ENCODE measurements around the gene PPP1R36.

PPP1R36 gene

GRCh38 chr14:64572386-64573104 lies 22.8 kb downstream of the PPP1R36 start:
- no peak for DNase-seq

- no peak for DNase-seq
Measured at GRCh38 chr14:64573109-64573508, 23.3 kb downstream of the PPP1R36 start.

GRCh38 chr14:64574371-64575107 lies 24.8 kb downstream of the PPP1R36 start:
- DNase-seq: no peak

GRCh38 chr14:64577211-64577610 lies 27.4 kb downstream of the PPP1R36 start:
- no peak for DNase-seq

- no peak for DNase-seq
Measured at GRCh38 chr14:64580467-64580866, 30.7 kb downstream of the PPP1R36 start.

DNA sequence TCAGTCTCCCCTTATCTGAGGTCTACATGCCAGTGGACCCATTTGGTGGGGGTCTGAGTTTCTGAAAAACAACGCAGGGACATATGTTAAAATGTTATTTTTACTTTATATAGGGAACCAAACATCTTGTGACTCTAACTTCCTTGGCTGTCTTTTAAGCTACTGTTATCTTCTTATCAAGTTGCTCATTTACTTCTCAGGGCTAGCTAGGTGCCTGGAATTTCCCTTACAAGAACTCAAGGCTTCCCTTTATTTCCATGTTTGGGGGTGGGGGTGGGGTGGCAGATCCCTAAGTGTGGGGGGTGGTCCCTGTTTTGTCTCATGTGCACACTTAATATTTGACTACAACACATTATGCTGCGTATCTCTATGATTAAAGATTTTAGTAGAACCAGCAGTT lies 31.6 kb downstream of the PPP1R36 start:
- no peak for DNase-seq

DNA sequence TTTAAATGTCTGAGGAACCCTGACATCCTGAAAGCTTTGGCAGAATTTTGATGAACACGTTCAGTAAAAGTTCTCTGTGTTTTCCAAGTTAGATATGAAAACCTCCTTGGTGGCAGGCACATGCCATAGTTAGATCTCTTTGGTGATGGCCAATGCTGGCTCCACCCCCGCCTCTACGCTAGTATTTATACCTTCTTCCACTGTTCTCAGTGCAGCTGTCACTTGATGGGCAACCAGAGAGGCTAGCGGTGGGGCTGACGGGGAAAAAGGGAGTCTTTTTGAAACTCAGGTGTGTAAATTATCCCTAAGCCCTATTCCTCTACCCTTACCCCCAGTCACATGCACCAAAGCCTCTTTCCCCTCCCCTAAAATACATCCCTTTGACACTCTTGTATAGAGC lies 32.1 kb downstream of the PPP1R36 start:
- no peak for DNase-seq

DNA sequence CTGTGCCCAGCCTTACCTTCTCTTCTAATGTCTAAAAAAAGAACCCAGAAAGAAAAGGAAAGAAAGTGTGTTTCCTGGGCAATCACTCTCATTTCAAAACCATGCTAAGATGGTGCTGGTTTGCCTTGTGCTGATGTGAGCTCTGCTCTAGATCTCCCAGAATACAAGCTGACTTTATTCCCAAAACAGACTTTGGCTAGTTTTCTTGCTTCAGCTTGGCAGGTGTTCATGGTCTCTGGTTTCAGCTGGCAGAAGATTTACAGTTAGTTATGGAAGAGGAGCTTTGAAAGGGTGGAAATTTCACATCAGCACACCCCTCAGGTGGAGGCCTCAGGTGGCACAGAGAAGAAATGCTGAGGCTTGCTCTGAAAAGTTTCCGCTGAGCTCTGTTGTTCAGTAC lies 34.4 kb downstream of the PPP1R36 start:
- no peak for DNase-seq

- DNase-seq: no peak
Measured at GRCh38 chr14:64591809-64592208, 42.0 kb downstream of the PPP1R36 start.

- no peak for DNase-seq
Measured at GRCh38 chr14:64594438-64594837, 44.7 kb downstream of the PPP1R36 start.

- DNase-seq: no peak
Measured at GRCh38 chr14:64598404-64598803, 48.6 kb downstream of the PPP1R36 start.

GRCh38 chr14:64601571-64601970 lies 51.8 kb downstream of the PPP1R36 start:
- no peak for DNase-seq

DNA sequence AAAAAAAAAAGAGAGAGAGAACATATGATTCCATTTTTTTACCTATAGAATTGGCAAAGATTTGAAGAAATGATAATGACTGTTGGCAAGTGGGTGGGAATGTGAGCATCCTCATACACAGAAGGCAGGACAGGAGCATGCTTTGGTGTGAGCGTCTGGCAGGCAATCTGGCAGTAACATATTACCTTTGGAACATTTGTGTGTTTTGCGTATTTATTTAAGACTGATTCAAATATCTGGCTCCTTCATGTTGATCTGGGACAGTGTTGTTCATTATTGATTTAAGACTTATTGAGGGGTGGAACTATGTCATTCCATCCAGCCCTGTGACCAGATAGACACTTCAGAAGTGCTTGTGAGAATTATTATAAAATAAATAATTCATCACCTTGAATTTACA lies 53.1 kb downstream of the PPP1R36 start:
- no peak for DNase-seq

DNA sequence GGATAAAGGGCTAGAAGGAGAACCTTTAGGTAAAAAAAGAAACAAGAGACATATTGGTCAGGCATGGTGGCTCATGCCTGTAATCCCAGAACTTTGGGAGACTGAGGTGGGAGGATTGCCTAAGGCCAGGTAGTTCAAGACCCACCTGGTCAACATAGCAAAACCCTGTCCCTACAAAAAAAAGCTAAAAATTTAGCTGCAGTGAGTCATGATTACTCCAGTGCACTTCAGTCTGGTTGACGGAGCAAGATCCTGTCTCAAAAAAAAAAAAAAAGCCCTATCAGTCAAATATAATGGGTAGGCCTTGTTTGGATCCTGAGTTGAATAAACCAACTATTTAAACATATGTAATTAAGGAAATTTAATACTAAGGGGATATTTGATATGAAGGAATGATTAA lies 54.2 kb downstream of the PPP1R36 start:
- DNase-seq: no peak

DNA sequence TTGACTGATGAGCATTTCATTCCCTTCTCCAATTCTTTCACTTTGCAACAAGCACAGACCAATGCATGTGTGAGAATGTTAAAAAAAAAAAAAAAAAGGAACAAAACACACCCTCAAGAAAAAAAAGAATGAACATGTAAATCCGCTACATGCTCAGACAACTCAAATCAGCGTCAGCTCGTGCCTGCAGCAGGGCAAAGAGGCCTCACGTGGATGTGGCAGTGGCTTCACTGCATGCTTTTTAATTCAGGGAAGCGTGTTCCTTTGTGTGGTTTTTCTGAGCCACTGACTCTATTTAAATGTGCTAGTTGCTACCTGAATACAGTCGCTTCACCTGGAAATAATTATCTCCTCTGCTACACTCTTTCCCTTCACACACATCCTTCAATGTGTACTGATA lies 55.1 kb downstream of the PPP1R36 start:
- no peak for DNase-seq

DNA sequence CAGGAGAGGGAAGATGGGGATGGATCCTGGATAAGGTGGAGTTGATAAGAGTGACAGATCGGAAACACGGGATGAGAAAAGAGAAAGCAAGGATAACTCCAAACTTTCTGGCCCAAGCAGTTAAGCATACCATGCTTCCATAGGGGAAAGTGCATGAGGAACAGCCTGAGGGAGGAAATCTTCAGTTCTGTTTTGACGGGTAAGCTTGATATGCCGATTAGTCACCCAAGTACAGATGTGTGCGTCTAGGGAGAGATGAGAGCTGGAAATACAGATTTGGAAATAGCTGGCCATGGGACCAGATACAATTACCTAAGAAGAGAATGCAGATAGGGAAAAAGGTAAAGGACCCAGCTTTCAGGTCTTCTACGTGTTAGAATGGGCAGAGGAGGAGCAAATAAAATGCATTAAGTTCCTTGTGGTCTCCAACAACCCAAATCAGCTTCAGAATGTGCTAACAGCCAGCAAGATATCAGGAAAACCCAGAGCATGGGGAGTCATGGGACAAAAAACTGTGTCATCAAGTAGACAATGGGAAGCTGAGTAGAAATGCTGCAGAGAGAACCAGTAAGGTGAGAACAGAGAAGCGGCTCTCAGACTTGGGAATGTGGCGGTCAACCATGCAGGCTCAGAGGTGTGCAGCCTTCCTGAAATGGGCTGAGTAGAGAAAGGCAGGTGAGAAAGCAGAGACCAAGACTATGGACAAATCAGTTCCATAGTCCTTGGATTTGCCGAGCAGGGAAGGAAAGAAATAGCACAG lies 56.3 kb downstream of the PPP1R36 start:
- DNase-seq: no peak

DNA sequence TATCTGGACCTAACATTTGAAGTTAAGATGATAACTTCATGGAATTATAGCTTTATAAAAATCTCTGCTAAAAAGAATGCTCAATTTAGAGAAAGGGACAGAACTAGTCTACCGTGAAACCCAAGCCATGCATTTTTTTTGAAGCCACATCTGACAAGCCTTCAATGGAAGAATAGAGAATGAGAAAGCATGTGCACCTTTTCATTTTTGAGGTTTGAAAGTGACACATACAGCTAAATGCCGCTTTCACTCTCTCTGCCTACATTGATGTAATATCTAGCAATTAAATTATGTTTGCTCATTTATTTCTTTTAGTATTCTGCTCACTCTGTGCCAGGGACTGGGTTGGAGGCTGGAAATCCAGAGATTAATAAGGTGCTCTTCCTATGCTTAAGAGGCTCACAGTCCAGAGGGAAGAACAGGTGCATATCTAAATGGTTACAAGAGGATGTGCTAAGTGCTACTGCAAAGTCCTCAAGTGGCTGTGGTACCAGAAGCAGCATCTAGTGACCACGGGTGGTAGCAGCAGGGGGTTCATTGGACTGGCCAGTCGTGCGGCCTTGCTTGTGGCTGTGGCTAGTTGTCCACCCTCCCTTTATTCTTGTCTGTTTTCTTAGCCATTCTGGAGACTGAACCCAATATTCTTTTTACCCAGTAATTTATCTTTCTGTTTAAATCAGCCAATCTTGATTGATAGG lies 60.4 kb downstream of the PPP1R36 start:
- peak; percentile 48 for DNase-seq

DNA sequence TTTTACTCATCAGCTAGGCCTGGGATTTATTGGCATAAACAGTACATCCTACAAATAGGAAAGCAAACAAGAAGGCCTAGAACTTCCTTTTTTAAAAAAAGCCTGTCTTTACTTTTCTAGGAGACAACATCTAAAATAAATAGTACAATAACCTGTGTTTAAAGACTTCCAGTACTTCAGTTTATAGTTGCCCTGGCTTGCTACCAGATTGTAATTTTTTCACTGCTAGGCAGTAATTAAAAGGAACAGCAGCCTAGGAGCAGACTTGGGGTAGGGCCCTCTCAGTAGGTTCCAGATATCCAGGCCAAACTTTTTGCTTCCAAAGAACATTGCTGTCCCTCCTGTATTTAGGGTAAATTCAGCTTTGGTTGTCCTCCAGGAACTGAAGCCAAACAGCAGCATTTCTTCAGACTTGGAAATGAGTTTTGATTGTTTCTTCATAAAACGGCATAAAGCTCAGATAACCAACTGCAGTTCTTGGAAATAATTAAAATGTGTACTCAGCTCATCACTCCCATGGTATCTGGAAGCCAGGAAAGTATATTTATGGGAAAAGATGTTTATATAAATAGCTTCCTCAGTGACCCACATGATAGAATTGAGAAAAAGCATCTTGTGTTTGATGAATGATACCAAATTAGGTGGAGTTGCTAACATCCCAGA lies 61.7 kb downstream of the PPP1R36 start:
- no peak for DNase-seq

- no peak for DNase-seq
Measured at GRCh38 chr14:64612021-64612380, 62.2 kb downstream of the PPP1R36 start.

- no peak for DNase-seq
Measured at GRCh38 chr14:64612971-64613666, 63.4 kb downstream of the PPP1R36 start.

DNA sequence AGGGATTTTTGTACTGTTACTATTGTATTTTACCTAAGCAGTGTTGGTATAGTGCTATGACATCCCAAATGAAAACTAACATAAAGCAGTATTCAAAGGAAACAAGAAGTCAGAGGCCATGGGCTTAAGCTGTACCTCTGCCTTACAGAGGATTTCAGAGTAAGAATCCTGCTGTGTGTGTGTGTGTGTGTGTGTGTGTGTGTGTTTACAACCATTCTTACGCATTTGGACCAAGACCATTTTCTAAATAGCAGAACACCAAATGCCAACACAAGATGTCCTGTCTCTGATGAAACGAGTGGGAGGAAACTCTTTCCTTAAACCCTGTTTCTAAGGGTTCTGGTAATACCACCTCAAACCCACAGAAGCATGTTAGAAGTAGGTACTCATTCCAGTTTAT lies 64.4 kb downstream of the PPP1R36 start:
- no peak for DNase-seq

DNA sequence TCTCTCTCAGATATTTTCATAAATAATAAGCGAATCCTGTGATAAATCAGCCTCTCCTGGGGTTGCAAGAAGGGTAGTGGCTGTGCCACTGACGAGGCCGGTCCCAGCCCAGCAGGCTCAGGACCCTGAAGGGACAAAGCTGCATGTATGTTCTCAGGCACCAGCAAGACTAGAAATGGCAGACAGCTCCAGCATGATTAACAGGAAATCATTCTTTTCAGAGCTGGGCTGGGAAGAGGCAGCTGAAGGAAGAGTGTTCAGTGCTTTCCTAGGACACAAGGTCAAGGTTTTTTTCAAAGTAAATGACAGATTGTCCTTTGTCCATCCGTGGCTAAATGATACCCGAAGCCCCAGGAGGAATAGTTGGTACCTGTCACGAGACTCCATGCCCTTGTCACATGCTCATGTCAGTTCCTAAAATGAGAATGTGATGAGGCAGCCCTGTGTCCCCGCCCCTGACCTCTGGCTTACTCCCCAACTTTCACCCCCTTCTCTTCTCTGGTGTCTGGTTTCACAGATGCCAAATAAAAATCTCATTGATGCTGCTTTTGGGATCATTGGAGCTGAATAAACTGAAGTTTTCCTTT lies 65.1 kb downstream of the PPP1R36 start:
- DNase-seq: no peak

All from NCI-H1092 (cell line).